ENCODE results near the gene DHRS3.

DHRS3 gene

DNA sequence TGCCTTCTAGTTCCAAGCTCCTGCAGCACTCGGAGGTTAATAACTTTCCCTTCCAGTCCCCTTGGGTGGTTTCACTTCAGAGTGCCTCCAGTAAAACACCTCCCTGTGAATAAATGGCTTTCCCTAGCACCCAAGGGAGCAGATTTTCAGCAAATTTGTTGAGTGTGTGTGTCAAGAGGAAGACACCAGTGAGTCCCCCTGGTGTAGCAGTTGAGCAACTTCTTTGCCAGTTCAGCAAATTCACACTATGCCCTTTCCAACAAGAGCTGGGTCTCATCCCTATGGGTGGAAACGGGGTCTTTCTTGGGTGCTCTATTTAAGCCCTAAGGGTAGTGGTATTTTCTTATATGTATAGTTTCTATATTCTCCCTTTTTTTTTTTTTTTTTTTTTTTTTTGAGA, 25.1 kb upstream of the DHRS3 start:
- no peak for DNase-seq
- in situ Hi-C loops (cut with HindIII; ENCODE audit: low pct_ligation_motif_present, low pct_unique_long_range_greater_than_20kb, low sequenced_read_pairs): no loop called here

DNA sequence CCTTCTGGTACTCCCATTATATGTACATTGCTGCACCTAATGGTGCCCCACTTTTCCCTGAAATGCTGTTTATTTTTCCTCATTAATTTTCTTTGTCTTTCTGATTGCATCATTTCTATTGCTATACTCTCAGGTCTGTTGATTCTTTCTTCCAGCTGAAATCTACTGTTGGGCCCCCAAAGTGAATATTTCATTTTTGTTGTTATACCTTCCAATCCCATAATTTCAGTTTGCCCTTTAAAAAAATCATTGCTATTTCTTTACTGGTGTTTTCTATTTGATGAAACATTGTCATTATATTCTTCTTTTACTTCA, 22.9 kb upstream of the DHRS3 start:
- in situ Hi-C loops (cut with HindIII; ENCODE audit: low pct_ligation_motif_present, low pct_unique_long_range_greater_than_20kb, low sequenced_read_pairs): no loop called here
- DNase-seq: no peak

DNA sequence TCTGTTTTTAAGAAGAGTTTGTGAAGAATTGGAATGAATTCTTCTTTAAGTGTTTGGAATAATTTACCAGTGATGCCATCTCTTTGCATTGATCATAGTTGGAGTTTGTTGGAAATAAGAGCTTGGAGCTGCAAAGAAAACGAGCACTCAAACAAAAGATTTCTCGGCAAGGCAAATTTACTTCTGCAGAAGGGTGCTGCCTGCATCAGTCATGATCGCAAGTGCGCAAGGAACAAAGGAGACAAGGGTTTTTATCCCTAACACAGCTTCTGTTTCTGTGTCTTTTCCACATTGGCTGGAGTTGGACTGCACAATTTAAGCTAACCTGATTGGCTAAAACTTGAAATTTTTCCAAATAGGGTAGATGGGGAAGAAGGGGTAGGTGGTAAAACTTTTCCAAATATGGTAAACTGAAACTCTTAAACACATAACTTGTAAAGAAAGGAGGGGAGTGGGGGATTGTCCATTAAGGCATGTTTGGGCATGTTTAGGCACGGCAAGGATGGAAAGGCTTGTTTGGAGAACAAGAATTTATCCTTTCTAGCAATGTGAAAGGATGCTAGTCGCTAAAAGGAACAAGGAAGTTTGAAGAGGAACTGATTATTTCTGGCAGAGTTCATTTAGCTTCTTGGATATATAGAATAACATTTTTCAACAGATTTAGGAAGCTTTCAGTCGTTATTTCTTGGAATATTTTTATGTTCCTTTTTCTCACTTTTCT, 22.4 kb upstream of the DHRS3 start:
- in situ Hi-C loops (cut with HindIII; ENCODE audit: low pct_ligation_motif_present, low pct_unique_long_range_greater_than_20kb, low sequenced_read_pairs): no loop called here
- peak; percentile 15 for DNase-seq

DNA sequence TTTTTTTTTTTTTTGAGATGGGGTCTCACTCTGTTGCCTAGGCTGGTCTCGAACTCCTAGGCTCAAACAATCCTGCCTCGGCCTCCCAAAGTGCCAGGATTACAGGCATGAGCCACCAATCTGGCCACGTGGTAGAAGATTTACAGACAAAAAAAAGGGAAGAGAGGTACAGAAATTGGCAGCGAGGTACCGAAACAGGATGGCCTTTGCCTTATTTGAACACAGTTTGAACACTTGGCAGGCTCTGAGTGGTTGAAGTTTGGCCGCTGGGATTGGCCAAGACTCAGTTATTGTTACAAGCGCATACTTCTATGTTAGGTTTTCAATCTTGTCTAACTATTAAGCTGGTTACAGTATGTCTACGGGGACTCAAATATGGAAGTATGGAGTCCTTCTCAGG, 19.7 kb upstream of the DHRS3 start:
- no peak for DNase-seq
- in situ Hi-C loops (cut with HindIII; ENCODE audit: low pct_ligation_motif_present, low pct_unique_long_range_greater_than_20kb, low sequenced_read_pairs): no loop called here

DNA sequence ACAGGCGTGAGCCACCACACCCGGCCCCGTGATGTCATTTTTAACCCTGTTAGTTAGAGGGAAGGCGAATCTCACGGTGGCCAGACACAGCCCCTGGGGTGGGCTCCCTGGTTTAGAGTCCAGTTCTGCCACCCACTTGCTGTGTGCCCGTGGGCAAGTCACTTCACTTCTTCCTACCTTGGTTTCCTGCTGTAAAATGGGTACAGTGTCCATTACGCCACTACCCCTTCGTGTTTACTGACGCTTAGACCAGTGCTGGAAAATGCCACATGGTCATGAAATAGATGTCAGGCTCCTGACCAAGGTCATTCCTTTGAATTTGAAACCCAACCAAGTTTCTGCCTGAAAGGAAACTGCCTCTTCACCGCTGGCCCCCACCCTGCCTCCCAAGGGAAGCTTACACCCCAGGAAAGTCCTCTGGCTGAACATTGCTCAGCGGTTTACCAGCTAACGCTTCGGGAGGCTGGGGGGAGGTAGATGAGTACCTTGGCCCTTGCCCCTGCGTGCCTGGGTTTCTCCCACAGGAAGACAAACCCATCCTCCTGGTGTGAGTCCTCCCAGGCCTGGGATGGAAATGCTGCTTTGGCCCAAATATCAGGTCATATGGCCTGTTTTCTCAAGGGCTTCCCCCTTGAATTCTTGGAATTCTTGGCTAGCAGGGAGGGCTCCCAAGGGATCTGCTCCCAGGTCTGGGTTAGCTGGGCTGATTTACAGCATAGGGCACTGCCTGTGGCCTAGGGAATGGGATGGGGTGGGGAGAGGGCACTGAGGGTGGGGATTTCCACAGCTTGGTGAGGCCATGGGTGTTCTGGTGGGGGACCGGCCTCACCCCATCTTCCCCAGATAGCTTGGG, 18.3 kb upstream of the DHRS3 start:
- DNase-seq: peak; percentile 92
- in situ Hi-C loops (cut with HindIII; ENCODE audit: low pct_ligation_motif_present, low pct_unique_long_range_greater_than_20kb, low sequenced_read_pairs): no loop called here

DNA sequence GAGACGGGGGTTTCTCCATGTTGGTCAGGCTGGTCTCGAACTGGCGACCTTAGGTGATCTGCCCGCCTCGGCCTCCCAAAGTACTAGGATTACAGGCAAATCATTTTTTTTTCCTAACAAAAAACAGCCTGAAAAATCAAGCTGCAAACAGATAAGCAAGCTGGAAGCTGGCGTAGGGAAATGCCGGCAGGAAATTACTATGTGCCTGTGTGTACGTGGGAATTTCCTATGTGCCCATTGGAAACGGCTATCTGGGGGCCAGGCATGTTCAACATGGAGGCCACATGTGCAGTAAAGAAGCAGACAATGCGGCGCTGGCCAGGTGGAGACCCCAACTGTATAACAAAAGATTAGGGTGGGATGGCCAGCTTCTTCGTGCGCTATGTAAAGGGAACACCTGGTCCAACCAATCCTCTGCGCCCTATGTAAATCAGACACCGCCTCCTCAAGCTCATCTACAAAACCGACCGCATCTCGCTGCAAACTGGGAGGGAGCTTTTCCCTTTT, 16.7 kb upstream of the DHRS3 start:
- in situ Hi-C loops (cut with HindIII; ENCODE audit: low pct_ligation_motif_present, low pct_unique_long_range_greater_than_20kb, low sequenced_read_pairs): no loop called here

DNA sequence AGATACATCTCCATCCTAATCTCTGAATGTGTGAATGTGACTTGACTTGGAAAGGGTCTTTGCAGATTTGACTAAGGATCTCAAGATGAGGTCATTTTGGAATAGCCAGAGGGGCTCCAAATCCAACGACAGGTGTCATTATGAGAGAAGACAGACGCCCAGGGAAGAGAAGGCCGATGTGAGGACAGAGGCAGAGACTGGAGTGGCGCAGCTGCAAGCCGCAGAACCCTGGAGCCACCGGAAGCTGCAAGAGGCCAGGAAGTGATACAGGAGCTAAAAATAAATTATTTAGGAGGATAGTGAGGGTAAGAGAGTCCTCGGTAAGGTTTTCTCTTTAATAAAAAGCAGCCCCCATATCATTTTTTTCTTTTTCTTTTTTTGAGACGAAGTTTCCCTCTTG, 16.1 kb upstream of the DHRS3 start:
- in situ Hi-C loops (cut with HindIII; ENCODE audit: low pct_ligation_motif_present, low pct_unique_long_range_greater_than_20kb, low sequenced_read_pairs): no loop called here
- no peak for DNase-seq

More for the DNA sequence above, 16.7 kb upstream of the DHRS3 start:
- no peak for DNase-seq

DNA sequence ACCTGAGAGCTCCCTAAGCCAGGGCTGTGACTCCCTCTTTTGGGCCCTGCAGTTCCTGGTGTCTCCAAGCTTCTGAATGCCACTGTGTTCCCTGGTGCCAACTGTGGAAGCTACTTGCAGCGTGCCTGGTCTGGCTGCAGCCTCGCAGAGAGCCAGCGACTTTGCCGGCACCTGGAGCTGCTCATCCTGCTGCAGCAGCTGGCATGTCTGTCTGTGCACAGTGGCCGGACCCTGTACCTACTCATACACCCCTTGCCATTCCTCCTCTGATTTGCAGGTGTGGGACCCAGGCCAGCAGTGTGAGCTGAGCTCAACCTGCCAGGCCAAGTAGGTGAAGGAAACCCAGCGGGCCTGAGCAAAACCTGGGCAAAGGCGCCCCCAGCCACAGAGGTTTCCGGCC, 13.6 kb upstream of the DHRS3 start:
- DNase-seq: no peak
- in situ Hi-C loops (cut with HindIII; ENCODE audit: low pct_ligation_motif_present, low pct_unique_long_range_greater_than_20kb, low sequenced_read_pairs): no loop called here

DNA sequence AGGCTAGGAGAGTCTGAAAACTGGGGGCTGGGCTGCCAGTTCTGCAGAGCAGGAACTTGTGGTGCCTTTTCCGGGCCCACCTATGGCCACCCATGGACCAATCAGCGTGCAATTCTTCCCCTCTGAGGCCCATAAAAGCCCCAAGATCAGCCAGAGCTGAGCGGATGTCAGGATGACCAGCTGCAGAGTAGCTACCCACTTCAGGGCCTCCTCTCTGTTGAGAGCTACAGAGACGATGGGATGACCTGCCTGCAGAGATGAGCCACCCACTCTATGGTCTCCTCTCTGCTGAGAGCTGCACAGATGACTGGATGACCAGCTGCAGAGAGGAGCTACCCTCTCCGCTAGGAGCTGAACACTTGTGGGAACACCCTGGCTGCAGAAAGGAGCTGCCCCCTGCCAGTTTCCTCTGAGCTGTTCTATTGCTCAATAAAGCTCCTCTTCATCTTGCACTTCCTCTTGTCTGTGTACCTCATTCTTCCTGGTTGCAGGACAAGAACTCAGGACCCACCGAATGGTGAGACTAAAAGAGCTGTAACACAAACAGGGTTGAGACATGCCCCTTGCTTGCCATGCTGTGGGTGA, 13.0 kb upstream of the DHRS3 start:
- no peak for DNase-seq
- in situ Hi-C loops (cut with HindIII; ENCODE audit: low pct_ligation_motif_present, low pct_unique_long_range_greater_than_20kb, low sequenced_read_pairs): no loop called here

DNA sequence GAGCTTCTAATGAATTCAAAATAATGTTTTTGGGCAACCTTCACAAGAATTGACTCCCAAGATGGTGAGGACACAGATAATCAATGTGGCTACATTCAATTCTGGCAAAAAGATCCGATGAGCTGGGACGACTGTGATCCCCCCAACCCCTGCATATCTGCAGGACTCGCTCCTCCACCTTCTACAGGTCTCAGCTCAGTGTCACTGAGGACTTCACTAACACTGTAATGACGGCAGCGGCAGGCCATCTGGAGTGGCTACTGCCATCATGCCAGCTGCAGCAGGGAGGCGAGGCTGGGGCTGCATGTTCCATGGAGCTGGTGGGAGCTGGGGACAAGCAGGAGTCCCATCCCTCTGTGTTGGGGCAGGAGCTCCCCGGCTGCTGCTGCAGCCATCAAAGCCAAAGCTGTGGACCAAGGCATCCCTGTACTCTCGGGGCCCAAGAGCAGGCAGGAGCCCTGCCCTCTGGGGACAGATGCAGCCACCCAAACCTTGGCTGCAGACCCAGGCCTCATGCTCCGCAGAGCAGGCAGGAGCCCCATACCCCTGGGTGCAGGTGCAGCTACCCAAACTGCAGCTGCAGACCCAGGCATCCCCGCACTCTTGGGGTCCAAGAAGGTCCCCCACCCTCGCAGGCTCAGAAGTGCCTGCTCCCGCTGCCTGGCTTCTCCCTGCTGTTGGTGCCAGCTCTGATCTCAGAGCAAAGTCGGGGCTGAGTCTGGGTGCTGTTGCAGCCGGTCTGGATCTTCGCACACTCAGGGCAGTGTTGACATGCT, 12.2 kb upstream of the DHRS3 start:
- in situ Hi-C loops (cut with HindIII; ENCODE audit: low pct_ligation_motif_present, low pct_unique_long_range_greater_than_20kb, low sequenced_read_pairs): no loop called here
- no peak for DNase-seq

DNA sequence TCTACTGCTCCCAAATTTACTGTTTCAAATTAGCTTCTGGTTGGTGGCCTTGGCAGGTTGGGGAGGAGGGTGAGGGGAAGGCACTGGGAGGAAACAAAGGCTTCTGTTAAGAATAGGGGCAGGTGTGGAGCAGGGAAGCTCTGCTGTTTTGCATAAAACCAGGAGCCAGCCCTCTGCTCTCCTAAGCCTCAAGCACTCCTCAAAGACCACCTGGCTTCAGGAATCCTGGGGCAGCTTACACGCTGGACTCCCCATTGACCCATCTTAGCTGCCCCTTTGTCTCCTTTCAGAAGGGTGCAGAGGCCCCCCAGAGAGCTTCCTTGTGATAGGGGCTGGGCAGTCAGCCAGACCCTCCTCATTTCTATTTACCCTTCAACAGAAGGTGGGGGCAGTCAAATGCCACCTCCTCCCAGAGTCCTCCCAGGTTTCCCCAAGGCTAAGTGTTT, 11.5 kb upstream of the DHRS3 start:
- in situ Hi-C loops (cut with HindIII; ENCODE audit: low pct_ligation_motif_present, low pct_unique_long_range_greater_than_20kb, low sequenced_read_pairs): no loop called here
- DNase-seq: no peak

DNA sequence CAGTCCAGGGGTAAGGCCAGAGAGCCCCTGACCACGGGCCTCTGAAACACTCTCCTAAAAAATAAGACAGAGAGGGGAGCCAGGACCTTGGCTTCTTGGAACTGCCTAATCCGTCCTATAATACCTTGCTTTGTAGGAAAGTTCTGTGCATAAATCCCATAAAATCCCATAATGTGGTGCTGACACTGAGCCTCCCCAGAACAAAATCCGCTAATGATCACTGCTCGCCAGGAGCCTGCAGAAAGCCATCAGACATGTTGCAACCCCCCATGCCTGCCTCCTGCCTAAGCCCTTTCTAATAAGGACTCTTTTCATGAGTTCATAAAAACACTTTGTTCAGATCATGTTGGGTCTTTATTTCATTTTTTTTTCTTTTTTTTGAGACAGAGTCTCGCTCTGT, 9.3 kb upstream of the DHRS3 start:
- DNase-seq: no peak
- in situ Hi-C loops (cut with HindIII; ENCODE audit: low pct_ligation_motif_present, low pct_unique_long_range_greater_than_20kb, low sequenced_read_pairs): no loop called here

DNA sequence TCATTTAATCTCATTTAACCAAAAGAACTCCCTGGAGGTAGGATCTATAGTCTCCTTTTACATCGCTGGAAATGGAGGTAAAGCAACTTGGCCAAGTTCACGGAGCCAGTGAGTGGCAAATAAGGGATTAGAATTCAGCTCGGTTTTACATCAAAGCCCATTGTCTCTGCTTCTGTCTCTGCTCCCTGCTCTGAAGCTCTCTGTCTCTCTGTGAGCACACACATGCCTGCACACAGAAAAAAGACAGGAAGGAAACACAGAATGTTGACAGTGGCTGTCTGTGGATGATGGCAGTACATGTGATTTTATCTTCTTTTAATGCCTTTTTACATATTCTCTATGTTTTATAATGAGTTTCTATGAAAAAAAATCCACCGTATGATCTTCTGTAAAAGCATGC, 8.9 kb upstream of the DHRS3 start:
- in situ Hi-C loops (cut with HindIII; ENCODE audit: low pct_ligation_motif_present, low pct_unique_long_range_greater_than_20kb, low sequenced_read_pairs): no loop called here
- DNase-seq: no peak

DNA sequence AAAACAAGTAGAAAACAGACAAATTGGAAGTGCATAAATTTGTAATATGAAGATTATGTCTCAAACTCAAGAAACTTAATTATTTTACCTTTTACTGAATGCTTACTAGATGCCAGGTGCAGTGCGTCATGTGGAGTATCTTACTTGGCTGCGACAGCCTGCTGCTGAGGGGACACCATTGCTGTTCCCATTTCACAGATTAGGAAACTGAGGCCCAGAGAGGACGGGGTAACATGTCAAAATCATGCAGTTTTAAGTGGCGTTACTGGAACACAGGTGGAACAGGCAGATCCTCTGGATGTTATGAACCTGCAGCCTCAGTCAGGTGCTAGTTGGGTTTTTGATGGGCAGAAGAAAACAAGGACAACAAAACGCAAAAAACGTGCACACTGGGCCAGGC, 7.3 kb upstream of the DHRS3 start:
- DNase-seq: no peak
- in situ Hi-C loops (cut with HindIII; ENCODE audit: low pct_ligation_motif_present, low pct_unique_long_range_greater_than_20kb, low sequenced_read_pairs): no loop called here

DNA sequence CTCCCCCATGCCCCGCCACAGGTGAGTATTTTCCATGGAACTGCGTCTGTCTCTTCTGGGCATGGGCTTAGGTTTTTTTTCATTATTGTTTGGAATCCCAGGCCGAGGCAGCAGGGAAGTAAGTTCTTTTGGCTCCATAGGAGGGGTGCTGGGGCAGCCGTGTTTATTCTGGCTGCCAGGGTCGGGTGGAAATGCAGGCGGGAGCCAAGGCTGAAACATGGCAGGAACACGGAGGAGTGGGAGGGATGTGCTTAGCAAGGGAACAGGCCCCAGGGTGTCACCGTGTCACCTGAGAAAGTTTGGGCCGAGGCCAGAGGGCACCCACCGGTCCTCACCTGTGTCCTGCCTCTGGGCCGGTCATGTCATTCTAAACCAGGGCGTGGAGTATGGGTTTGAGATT, 4.5 kb upstream of the DHRS3 start:
- in situ Hi-C loops (cut with HindIII; ENCODE audit: low pct_ligation_motif_present, low pct_unique_long_range_greater_than_20kb, low sequenced_read_pairs): no loop called here

DNA sequence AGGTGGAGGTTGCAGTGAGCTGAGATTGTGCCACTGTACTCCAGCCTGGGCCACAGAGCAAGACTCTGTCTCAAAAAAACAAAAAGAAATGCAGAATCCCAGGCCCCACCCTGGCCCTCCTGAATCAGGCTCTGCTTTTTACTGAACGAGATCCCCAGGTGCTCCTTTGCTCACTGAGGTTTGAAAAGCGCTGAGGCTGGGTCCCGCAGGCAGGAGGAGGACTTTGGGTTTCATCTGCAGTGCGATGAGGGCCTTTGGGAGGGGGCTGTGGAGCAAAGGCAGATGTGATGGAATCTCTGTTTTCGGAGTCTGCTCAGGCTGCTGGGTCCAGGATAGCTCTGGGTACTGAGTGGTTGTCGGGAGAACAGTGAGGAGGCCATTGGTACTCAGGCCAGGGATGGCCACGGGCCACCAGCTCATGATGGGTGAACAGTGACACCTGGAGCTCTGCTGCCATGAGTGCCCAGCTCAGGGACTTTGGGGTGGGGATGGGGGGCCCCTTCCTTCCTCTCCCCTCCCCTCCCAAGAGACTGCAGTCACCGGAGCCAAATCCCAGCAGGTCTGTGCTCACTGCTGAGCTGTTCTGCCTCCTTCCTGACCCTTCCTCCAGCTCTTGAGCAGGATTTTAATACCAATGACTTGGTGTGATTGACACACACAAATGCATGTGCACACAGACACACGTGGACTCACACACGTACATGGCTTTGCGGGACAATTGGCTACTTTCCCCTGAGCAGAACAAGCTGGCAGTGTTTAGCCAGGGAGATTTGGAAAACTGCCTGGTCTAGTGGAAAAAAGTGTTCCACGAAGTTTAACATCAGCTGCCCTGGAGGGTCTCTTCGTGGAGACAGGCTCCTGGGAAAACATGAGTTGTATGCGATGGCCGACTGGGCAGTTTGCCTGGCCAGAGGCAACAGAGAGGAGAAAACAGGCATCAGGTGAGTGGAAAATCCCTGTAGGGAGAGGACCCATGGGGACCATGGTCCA, 3.6 kb upstream of the DHRS3 start:
- DNase-seq: no peak
- in situ Hi-C loops (cut with HindIII; ENCODE audit: low pct_ligation_motif_present, low pct_unique_long_range_greater_than_20kb, low sequenced_read_pairs): no loop called here

More for the DNA sequence above, 4.5 kb upstream of the DHRS3 start:
- DNase-seq: no peak

DNA sequence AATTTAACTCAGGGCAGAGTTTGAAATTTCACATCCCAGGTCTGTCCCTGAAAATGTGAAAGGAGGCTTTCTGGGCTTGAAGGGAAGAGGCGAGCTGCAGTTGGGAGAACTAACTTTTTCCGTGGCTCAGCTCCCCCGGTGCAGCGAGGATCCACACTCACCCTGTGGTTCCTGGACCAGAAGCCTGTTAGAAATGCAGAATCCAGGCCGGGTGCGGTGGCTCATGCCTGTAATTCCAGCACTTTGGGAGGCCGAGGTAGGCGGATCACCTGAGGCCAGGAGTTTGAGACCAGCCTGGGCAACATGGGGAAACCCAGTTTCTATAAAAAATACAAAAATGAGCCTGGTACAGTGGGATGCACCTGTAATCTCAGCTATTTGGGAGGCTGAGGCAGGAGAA, 2.9 kb upstream of the DHRS3 start:
- no peak for DNase-seq
- in situ Hi-C loops (cut with HindIII; ENCODE audit: low pct_ligation_motif_present, low pct_unique_long_range_greater_than_20kb, low sequenced_read_pairs): no loop called here

DNA sequence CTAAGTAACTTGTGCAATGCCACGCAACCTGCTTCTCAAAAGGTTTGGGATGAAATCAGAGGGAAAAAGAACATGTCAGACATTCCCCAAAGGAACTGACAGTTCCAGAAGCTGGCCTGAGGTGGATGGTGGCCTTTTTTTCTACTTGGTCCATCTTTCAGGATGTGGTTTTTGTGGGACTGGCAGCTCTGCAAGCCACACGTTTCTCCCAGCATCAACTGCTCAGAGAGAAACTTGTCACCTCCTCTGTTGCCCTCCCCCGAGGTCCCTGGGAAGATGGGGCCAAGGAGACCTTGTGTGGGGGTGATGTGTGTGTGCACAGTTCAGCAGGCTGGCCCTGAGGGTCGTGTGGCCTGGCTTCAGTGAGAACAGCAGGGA, 2.5 kb upstream of the DHRS3 start:
- DNase-seq: no peak
- in situ Hi-C loops (cut with HindIII; ENCODE audit: low pct_ligation_motif_present, low pct_unique_long_range_greater_than_20kb, low sequenced_read_pairs): no loop called here
